Amniotic stem cell (primary cell): ENCODE measurements around the gene TSPAN33.
"Not testable (repeated sequence)": the region's sequence is repeated elsewhere in the genome, so short reads cannot be mapped to it uniquely, and the experiment has no call there.

Experiments
- DNase-seq: peaks from one replicate; lab custom pipeline; 2025; lab: John Stamatoyannopoulos, UW

The TSPAN33 gene

DNA sequence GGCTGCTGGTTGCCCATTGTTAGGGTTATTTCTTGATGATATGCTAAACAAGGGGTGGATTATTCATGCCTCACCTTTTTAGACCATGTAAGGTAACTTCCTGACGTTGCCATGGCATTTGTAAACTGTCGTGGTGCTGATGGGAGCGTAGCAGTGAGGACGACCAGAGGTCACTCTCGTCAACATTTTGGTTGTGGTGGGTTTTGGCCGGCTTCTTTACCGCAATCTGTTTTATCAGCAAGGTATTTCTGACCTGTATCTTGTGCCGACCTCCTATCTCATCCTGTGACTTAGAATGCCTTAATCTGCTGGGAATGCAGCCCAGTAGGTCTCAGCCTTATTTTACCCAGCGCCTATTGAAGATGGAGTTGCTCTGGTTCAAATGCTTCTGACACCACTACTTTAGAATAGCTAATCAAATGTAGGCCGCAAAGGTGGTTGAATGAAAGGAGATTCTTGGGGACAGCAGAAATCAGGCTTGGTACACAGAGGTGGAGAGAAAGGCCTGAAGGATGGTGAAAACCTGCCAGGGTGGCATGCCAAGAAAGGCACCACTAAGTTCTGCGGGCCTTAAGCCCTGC lies 26.0 kb downstream of the TSPAN33 start:
- no peak for DNase-seq

DNA sequence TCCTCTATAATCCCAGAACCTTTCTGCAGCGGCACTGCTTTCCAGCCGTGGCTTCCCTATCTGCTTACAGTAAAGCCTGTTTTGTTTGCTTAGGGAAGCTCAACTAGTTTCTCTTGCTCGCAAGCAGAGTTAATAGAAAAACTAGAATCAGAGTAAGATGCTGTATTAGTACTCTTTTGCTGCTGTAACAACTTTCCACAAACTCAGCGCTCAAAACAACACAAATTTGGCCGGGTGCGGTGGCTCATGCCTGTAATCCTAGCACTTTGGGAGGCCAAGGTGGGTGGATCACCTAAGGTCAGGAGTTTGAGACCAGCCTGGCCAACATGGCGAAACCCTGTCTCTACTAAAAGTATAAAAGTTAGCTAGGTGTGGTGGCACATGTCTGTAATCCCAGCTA lies 29.4 kb downstream of the TSPAN33 start:
- DNase-seq = not testable (repeated sequence)

DNA sequence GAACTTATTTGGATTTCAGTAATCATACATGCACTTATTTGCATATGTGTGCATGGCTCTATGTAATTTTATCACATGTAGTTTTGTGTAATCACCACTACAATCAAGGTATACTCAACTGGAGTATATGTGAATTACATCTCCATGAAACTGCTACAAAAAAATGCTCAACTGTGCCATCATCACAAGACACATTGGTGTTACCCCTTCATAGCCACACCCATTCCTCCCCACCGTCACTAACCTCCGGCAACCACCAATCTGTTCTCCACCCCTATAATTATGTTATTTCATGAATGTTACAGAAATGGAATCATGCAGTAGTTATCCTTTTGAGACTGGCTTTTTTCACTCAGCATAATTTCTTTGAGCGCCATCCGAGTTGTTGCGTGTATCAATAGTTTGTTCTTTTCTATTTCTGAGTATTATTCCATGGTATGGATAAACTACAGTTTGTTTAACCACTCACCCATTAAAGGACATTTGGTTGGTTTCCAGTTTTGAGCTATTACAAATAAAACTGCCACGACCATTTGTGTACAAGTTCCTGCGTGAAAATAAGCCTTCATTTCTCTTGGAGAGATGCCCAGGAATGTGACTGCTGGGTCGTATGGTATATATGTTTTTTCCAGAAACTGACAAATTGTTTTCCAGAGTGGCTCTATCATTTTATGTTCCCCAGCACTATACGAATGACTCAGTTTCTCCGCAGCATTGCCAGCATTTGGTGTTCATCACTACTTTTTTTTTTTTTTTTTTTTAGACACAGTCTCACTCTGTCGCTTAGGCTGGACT lies 32.6 kb downstream of the TSPAN33 start:
- no peak for DNase-seq

DNA sequence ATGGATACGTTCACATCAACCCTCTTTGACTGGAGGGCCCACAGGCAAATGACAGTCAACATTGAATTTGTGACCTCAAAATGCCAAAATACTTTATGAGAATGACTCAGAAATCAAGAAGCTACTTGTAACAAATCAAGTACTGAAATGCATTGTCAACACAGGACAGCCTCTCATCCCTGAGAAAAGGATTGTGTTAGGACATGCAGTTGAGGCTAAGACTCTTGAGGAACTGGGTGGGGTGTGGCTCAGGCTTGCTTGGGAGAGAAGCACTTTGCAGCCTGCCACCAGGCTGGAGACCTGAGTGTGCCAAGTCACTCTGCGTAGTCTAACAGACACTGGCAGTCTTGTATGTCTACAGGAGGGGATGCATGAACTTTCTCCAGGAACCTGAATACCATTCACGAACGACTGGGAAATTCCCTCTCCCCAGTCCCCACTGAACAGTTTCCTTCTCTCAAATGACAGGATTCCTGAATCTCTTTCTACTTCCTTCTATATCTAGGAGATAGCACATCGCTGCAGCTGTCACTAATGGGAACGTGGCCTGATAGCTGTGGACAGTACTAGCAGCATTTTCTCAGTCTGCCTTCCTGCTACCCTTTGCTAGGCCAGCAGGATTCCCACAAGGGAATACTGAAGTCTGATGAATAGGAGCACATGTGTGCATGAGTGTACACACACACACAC lies 40.6 kb downstream of the TSPAN33 start:
- DNase-seq = no peak

DNA sequence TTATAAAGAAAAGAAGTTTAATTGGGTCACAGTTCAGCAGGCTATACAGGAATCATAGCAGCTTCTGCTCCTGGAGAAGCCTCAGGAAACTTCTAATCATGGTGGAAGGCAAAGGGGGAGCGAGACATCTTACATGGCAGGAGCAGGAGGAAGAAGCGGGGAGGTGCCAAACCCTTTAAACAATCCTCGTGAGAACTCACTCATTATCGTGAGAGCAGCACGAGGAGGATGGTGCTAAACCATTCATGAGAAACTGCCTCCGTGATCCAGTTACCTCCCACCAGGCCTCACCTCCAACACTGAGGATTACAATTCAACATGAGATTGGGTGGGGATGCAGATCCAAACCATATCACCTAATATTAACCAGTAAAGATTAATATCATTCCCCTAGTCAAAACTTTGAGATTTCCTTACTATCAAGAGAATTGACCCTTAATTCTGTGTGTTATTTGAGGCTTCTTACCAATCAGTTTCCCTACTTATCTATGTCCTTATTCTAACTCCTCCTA lies 42.3 kb downstream of the TSPAN33 start:
- DNase-seq = no peak

DNA sequence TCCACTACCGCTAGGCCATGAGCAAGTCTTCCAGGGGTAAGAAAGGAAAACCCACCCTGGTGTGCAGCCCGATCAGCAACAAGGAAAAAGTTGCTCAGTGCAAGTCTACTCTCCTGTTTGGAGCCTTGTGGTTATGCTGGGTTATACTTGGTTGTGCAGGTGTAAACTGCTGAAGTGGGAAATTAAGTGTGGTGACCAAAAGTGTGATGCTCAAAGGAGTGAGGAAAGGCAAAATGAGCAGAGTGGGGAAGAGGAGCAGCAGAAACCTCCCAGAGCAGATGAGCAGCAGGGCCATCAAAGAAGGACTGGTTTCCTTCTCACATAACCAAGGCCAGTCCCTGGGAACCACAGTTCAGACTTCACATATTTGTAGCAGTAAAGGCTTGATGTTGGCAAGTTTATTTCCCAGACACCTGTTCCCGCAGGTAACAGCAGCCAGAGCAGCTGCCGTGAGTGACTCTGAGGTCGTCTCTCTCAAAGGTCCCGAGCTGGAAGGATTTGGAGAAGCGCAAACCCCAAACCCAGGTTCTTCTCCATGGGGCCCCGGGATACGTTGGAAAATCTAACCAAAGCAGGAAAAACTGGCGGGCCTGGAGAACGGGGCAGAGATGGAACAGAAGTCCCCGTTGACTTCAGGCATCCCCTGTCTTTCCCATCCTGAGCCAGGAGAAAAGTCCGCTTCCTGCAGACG lies 43.3 kb downstream of the TSPAN33 start:
- no peak for DNase-seq

DNA sequence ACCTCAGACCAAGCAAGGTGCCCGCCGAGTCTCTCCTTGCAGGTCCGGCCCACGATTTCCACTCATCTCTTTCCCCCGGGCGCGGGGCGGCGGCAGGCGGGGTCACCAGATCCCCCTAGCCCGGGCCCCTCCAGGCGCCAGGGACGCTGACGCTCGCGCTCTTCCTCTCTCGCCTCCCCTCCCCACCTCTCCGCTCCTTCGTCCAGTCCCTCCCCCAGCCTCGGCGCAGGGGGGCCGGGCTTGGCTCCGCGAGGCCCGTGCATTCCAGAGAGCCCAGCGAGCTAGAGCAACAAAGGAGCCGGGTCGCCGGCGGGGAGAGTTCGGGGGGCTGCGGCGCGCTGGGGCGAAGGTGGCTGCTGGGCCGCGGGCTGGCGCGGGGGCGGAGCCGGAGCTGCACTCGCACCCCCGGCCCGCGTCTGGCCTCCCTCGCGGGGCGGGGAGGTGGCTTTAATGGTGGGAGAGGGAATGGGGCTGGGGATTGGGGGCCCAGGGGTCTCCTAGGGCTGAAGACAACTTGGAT lies 43.9 kb downstream of the TSPAN33 start, which contains the start of gene SMO:
Gene SMO (plus strand): TSS at position 262 of the 520 bp plus-strand sequence. CDS start 519 bp downstream, outside the sequence.
- no peak for DNase-seq

DNA sequence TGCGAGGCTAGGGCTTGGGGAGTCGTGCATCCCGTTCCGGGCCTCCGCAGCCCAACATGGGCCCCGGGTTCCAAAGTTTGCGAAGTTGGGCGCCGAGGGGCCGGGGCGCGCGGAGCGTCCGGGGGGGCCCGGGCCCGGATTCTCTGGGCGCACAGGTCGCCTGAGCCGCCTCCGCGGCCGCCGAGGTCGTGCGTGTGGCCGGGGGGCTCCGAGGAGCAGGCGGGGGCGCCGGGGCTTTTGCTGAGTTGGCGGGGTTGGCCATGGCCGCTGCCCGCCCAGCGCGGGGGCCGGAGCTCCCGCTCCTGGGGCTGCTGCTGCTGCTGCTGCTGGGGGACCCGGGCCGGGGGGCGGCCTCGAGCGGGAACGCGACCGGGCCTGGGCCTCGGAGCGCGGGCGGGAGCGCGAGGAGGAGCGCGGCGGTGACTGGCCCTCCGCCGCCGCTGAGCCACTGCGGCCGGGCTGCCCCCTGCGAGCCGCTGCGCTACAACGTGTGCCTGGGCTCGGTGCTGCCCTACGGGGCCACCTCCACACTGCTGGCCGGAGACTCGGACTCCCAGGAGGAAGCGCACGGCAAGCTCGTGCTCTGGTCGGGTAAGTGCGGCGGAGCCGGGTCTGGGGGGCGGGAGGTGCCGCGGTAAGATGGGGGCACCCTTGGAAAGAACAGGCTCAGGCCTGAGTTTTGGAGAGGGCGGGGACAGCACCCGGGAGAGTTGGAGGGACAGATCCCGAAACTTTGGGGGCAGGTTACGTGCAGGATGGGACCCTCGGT lies 44.6 kb downstream of the TSPAN33 start:
- no peak for DNase-seq

DNA sequence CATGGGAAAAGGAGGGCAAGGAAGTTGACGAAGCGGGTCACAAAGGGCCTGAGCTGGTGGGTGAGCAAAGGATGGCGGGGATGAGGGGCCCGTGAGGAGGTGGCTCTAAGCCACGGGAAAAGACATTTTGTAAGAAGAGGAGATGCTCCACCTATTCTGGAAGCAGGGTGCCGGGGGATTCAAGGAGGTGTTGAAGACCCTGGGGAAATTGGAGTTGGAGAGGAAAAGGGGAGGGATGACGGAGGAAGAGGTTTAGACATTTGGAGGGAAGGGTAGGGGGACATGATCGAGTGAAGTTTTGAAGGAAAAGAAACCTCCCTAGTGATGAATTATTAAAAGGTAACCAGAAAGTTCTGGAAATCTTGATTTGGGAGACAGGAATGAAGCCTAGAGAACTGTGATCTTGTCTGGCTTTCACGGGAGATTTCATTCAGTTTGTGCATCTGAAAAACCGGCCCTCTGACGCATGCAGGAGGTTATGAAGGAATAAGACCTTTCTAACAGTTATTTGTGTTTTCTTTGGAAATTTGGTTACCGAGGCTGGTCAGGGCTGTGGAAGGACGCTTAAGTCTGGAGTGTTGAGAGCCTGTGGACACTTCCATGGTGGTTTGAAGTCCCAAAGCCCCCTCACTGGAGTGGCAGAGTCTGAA lies 45.3 kb downstream of the TSPAN33 start:
- no peak for DNase-seq

DNA sequence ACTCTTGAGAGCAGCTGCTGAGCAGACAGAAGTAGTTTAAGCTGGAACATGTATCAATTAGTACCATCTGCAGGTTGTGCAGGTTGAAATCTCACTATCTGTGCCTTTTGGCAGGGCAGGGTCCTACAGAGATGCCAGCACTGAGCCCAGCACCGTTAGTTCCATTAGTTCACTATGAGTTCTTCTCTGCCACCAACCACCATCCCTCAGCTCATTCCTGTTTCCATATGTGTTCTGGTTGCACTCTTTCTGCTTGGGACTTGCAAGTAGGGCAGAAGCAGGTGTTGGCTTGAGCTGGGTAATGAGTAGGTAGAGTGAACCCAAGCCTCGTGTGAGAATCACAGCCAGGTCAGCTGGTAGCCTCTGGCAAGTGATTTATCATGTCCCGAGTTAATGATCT lies 46.8 kb downstream of the TSPAN33 start:
- DNase-seq = no peak

DNA sequence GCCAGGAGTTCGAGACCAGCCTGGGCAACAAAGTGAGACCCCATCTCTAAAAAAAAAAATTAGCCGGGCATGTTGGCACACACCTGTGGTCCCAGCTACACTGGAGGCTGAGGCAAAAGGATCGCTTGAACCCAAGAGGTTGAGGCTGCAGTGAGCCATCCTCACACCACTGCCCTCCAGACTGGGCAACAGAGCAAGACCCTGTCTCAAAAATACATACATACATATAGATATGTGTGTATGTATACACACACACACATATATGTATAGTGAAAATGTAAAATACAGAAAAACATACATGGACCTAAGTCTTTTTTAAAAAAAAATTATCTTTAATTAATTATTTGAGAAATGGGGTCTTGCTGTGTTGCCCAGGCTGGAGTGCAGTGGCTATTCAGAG lies 49.4 kb downstream of the TSPAN33 start:
- no peak for DNase-seq

DNA sequence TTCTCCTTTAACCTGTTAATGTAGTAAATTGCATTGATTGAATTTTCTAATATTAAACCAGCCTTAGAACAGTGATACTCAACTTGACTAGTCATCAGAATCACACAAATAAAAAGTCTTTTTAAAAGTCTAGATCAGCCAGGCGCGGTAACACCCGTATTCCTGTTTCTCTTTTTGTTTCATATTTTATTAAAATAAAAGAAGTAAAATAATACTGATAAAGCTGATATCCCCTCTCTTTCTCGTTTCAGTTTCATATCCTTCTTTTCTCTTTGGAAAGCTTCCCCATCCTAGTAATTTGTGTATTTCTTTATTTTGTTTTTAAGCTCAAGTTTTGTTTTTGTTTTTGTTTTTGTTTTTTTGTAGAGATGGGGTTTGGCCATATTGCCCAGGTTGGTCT lies 53.3 kb downstream of the TSPAN33 start:
- DNase-seq = no peak

DNA sequence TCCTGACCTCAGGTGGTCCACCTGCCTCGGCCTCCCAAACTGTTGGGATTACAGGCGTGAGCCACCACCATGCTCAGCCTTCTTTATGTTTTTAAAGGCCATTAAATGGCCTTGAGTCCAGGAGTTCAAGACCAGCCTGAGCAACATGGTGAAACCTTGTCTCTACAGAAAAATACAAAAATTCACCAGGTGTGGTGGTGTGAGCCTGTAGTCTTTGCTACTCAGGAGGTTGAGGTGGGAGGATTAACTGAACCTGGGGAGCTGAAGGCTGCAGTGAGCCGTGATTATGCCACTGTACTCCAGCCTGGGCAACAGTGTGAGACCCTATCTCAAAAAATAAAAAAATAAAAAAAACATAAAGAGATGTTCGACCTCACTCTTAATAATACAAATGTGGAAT lies 54.9 kb downstream of the TSPAN33 start:
- no peak for DNase-seq

DNA sequence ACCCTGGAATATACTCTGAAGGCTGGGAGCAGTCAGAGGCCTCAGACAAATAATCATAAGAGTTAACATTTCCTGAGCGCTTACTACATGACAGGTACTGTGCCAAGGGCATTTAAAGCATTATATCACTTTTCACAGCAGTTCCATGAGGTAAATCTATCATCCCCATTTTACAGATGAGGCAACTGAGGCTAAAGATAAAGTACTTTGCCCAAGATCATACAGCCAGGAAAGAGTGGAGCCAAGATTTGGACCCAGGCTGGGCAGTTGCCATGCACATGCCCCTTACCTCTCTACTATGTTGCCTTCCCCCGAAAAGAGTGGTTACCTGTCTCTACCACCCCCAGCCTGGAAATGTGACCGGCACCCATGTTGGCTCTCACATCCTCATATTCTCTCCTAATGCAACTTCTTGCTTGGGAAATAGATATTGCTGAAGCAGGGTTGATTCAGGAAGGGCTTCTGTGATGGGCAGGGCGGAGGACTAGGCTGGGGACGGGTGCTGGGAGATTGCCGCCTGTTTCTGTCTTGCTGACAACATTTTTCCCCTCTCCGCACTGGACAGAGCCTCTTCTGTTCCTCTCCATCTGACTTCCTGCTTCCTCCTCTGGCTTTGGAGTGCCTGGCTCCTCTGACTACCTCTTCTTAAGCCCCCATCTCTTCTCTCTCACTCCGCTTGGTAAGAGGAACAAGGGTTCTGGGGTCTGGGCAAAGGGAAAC lies 57.7 kb downstream of the TSPAN33 start:
- DNase-seq = no peak

DNA sequence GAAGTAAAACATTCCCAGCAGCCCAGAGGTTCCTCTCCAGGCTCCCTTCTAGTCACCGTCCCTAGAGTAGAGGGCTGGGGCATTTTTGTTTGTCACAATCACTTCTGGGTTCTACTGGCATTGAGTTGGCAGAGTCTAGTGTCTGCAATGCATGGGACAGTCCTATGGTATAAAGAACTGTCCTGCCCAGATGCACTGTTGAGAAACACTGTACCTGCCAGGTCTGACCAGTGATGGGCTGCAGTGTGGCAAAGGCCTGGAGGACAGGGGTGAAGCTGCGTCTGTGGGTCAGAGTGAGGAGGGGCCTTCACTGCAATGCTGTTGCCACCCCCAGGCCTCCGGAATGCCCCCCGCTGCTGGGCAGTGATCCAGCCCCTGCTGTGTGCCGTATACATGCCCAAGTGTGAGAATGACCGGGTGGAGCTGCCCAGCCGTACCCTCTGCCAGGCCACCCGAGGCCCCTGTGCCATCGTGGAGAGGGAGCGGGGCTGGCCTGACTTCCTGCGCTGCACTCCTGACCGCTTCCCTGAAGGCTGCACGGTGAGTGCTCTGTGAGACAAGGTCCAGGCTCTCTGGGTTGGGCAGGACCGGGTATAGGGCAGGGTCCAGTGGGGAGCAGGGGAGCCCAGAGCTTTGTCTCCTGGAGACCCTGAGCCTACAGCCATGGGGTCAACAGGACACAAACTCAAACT lies 58.7 kb downstream of the TSPAN33 start:
- DNase-seq = no peak

DNA sequence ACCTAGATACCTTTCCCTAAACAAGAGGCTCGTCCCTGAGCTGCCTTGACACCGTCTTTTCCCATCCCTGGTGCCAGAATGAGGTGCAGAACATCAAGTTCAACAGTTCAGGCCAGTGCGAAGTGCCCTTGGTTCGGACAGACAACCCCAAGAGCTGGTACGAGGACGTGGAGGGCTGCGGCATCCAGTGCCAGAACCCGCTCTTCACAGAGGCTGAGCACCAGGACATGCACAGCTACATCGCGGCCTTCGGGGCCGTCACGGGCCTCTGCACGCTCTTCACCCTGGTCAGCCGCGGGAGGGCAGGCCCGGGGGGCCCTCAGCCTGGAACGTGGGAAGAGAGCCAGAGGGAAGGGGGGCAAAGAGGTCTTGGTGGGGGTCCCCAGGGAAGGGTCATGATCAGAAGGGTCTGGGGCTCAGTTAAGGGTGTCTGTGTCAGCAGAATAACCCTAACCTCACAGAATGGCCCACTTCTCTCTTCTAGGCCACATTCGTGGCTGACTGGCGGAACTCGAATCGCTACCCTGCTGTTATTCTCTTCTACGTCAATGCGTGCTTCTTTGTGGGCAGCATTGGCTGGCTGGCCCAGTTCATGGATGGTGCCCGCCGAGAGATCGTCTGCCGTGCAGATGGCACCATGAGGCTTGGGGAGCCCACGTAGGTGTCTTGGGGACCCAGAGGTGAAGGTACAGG lies 60.8 kb downstream of the TSPAN33 start:
- DNase-seq = no peak

DNA sequence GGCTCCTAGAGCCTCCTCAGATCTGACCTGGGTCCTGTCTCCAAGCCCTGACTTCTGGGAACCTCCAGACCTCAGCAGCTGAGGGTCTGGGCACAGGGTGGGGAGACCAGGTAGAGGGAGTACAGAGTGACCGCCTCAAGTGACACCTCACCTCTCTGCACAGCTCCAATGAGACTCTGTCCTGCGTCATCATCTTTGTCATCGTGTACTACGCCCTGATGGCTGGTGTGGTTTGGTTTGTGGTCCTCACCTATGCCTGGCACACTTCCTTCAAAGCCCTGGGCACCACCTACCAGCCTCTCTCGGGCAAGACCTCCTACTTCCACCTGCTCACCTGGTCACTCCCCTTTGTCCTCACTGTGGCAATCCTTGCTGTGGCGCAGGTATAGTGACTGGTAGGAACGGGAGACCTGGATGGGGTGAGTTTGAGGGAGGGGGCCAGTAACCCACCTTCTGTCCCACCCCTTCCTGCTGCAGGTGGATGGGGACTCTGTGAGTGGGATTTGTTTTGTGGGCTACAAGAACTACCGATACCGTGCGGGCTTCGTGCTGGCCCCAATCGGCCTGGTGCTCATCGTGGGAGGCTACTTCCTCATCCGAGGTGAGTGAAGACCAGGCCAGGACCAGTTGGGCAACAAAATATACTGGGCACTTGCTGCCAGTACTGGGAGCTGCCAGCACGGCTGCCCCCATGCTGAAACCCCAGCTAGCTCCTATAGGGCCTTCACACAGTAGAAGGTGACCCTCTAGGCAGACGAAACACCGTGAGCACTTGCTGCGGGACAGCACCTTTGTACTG lies 61.7 kb downstream of the TSPAN33 start:
- DNase-seq = no peak

DNA sequence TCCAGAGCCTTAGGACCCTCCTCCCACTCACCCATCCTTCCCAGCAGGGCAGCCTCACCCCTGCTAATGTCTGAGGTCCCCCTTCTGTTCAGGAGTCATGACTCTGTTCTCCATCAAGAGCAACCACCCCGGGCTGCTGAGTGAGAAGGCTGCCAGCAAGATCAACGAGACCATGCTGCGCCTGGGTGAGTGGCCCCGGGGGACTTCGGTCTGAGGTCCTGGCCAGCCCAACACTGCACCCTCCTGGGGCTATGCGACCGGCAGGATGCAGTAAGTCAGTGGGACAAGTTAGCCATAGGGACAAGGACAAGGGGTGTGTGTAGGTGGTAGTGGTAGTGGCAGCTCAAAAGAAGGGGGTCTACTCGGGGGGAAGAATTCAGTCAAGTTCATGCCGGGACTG lies 64.2 kb downstream of the TSPAN33 start:
- DNase-seq = no peak
